K562 (cell line): ENCODE results near the gene THAP11. TPM values are rescaled to one million over a fixed set of nuclear protein-coding genes. Genes with fewer than 3 reads are reported as not detected.

Experiments
- CREB1 ChIP-seq, 2 experiments: sonication (generic) in 1 of 2; formaldehyde crosslinking in 1 of 2; IDR thresholded peaks; 2 replicates each; pipeline versions ENCODE4 v1.6.1 to v1.8.0; 2012 to 2022; ENCODE audit warnings: inconsistent platforms in 1 of 2, mild to moderate bottlenecking in 1 of 2, missing genetic modification reagents in 1 of 2, moderate library complexity in 1 of 2
- DACH1 ChIP-seq: fragments of 450-650 bp; IDR thresholded peaks from 2 replicates; pipeline ENCODE4 v1.6.1; 2018; ENCODE audit not compliant: partially characterized antibody
- E2F3 ChIP-seq: fragments of 250-450 bp; sonication (Bioruptor Pico); IDR thresholded peaks from 2 replicates; pipeline ENCODE4 v1.4.0; 2020; ENCODE audit warnings: mild to moderate bottlenecking
- GTF2E2 ChIP-seq: fragments of 200-800 bp; sonication (Bioruptor generic); IDR thresholded peaks from 2 replicates; pipeline ENCODE4 v1.6.1; 2016; ENCODE audit warnings: missing genetic modification characterization, missing compliant biosample characterization
- HNRNPLL ChIP-seq: fragments of 200-400 bp; formaldehyde crosslinking; IDR thresholded peaks from 2 replicates; pipeline ENCODE4 v1.6.1; 2017; ENCODE audit warnings: low read length, low read depth, mild to moderate bottlenecking; ENCODE audit not compliant: poor library complexity, severe bottlenecking
- RFX7 ChIP-seq: fragments of 250-450 bp; sonication (Bioruptor Pico); IDR thresholded peaks from 2 replicates; pipeline ENCODE4 v1.5.1; 2021; ENCODE audit warnings: mild to moderate bottlenecking
- SIN3A ChIP-seq, 2 experiments: fragments of 150-350 bp in 1 of 2; IDR thresholded peaks; 2 replicates each; pipeline ENCODE4 v1.6.1; 2011 to 2016; ENCODE audit warnings: borderline replicate concordance in 2 of 2, low read depth in 2 of 2, low read length in 2 of 2, mild to moderate bottlenecking in 2 of 2, moderate library complexity in 2 of 2; ENCODE audit not compliant: control insufficient read depth in 1 of 2
- SNRNP70 ChIP-seq: fragments of 200-400 bp; formaldehyde crosslinking; optimal IDR thresholded peaks from 2 replicates; pipeline ENCODE3; 2017; ENCODE audit warnings: low read depth, low read length
- THAP12 ChIP-seq: fragments of 250-450 bp; sonication (Bioruptor Pico); IDR thresholded peaks from 2 replicates; pipeline ENCODE4 v1.9.0; 2021; ENCODE audit warnings: mild to moderate bottlenecking, inconsistent platforms
- XRCC3 ChIP-seq: fragments of 450-650 bp; IDR thresholded peaks from 2 replicates; pipeline ENCODE4 v1.6.1; 2017; ENCODE audit warnings: mild to moderate bottlenecking, moderate library complexity
- ZFP30 ChIP-seq: fragments of 250-450 bp; sonication (Bioruptor Pico); IDR thresholded peaks from 2 replicates; pipeline ENCODE4 v1.8.0; 2022; ENCODE audit warnings: moderate library complexity, mild to moderate bottlenecking, inconsistent platforms, borderline replicate concordance
- ZKSCAN3 ChIP-seq: fragments of 250-450 bp; sonication (Bioruptor Pico); IDR thresholded peaks from 2 replicates; pipeline ENCODE4 v1.4.0; 2020
- polyA plus RNA-seq, 8 experiments: library from polyadenylated mRNA; depleted of rRNA in 4 of 8; stranded (reverse) in 5 of 8; unstranded in 3 of 8; fragments of >200 nt; fragmentation: Nextera tagmentation in 2 of 8; fragmentation: Illumina TruSeq in 1 of 8; extraction: Ambion mirVana in 2 of 8; extraction: Trizol in 1 of 8; gene quantifications; 2 replicates each; pipeline versions ENCODE4 v1.2.1 to v1.2.3, GENCODE V29; 2011 to 2014; ENCODE audit warnings: inconsistent platforms in 1 of 8, missing spikeins in 1 of 8
- total RNA-seq, 7 experiments: library from RNA; depleted of rRNA in 6 of 7; stranded (reverse); fragments of >200 nt in 6 of 7; fragmentation: Illumina TruSeq in 2 of 7; extraction: Trizol in 2 of 7; gene quantifications; 2 replicates each; pipeline versions ENCODE4 v1.2.1 to v1.2.3, GENCODE V29; 2011 to 2021; ENCODE audit warnings: low replicate concordance in 1 of 7
- TF ChIP-seq, protein P1 (sequence below): fragments of 450-650 bp; IDR thresholded peaks from 2 replicates; pipeline ENCODE4 v1.6.1; 2016; ENCODE audit warnings: missing biosample characterization, missing genetic modification characterization
- TF ChIP-seq, protein P2 (sequence below), 2 experiments: fragments of 450-650 bp; formaldehyde crosslinking in 1 of 2; IDR thresholded peaks; 2 replicates each; pipeline versions ENCODE4 v1.4.0 to v1.6.1; 2014 to 2020; ENCODE audit warnings: mild to moderate bottlenecking in 2 of 2, borderline replicate concordance in 1 of 2, low read depth in 1 of 2

Gene THAP11
- total and polyA plus RNA-seq, 9 of the 15 experiments (the other 6 are each of a cell fraction or from before 2014, with no cell fraction given), result 2.4 to 31.6 (median 21.4) TPM

DNA sequence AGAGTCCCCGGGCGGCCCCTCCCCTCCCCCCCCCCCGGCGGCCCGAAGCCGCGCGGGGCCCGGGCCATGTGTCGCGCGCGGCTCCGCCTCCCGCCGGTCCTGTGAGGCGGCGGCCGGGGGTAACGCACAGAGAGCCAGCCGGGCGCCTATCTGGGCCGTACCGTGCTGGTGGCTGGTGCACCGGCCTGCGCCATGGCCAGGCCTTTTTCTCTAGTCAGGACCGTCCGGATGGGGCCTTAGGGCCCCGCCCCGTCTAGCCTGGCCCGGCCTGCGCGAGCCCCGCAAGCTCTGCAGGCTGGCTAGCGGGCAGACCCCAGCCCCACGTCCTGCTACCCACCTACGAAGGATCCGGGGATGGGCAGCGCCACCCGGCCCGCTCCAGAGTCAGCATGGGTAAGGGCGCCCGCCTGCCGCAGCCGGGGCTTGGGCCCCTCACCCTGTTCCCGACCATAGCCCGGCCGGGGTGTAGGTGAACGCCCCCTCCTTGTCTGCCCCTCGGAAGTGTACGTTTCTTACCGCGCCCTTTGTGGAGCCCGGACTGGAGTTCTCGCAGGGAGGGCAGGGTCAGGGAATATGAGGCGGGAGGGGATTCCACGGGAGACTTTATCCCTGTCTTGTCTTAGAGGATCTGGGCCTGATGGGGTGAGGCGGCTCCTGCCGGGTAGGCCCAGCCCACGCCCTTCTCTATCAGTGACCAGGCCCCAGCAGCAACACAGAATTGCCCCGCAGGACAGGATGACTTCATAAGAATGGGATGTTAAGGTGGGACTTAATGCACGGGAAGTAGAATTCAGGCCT, 5.1 kb downstream of the THAP11 start, which contains the start of gene CENPT (continued):
- TF ChIP-seq THAP12 (no peak), RFX7 (CRISPR knock-in tag) (no peak), CREB1 (IDR thresholded peaks at IDR 0.05) (0 out of 2 replicates have a peak, but pooled peaks have one; percentile 9), CREB1 (CRISPR knock-in tag; IDR thresholded peaks at IDR 0.05) (no peak), XRCC3 (no peak), ZFP30 (CRISPR knock-in tag) (no peak), ZKSCAN3 (no peak), SNRNP70 (no peak), HNRNPLL (no peak), GTF2E2 (no peak), E2F3 (CRISPR knock-in tag) (no peak), SIN3A (IDR thresholded peaks at IDR 0.05; ENCODE audit: borderline replicate concordance in 2 of 2, control insufficient read depth in 1 of 2, low read depth in 2 of 2, low read length in 2 of 2) (peak in 1 of 2 experiments; percentile 74; a peak in 2 of 4 replicates), DACH1 (no peak)
- TF ChIP-seq, protein P1, sequence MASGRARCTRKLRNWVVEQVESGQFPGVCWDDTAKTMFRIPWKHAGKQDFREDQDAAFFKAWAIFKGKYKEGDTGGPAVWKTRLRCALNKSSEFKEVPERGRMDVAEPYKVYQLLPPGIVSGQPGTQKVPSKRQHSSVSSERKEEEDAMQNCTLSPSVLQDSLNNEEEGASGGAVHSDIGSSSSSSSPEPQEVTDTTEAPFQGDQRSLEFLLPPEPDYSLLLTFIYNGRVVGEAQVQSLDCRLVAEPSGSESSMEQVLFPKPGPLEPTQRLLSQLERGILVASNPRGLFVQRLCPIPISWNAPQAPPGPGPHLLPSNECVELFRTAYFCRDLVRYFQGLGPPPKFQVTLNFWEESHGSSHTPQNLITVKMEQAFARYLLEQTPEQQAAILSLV (tag), result no peak
- TF ChIP-seq, protein P2, sequence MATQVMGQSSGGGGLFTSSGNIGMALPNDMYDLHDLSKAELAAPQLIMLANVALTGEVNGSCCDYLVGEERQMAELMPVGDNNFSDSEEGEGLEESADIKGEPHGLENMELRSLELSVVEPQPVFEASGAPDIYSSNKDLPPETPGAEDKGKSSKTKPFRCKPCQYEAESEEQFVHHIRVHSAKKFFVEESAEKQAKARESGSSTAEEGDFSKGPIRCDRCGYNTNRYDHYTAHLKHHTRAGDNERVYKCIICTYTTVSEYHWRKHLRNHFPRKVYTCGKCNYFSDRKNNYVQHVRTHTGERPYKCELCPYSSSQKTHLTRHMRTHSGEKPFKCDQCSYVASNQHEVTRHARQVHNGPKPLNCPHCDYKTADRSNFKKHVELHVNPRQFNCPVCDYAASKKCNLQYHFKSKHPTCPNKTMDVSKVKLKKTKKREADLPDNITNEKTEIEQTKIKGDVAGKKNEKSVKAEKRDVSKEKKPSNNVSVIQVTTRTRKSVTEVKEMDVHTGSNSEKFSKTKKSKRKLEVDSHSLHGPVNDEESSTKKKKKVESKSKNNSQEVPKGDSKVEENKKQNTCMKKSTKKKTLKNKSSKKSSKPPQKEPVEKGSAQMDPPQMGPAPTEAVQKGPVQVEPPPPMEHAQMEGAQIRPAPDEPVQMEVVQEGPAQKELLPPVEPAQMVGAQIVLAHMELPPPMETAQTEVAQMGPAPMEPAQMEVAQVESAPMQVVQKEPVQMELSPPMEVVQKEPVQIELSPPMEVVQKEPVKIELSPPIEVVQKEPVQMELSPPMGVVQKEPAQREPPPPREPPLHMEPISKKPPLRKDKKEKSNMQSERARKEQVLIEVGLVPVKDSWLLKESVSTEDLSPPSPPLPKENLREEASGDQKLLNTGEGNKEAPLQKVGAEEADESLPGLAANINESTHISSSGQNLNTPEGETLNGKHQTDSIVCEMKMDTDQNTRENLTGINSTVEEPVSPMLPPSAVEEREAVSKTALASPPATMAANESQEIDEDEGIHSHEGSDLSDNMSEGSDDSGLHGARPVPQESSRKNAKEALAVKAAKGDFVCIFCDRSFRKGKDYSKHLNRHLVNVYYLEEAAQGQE (IDR thresholded peaks at IDR 0.05; ENCODE audit: borderline replicate concordance), result no peak
- TF ChIP-seq, protein P2 (CRISPR knock-in tag; IDR thresholded peaks at IDR 0.05; ENCODE audit: low read depth), result 0 out of 2 replicates have a peak, but pooled peaks have one; percentile 13
